Measurements from ENCODE around the gene MIB2. TPM values are rescaled to one million over a fixed set of nuclear protein-coding genes. Genes with fewer than 3 reads are reported as not detected.

MIB2 gene
- total and polyA plus RNA-seq, 2 of the 4 experiments (the other 2 are of a cell fraction): 17.2 to 47.8 TPM

- Histone ChIP-seq H2AK9ac (replicated peaks; ENCODE audit: low read depth, low read length, poor library complexity) (no peak overlapping the region), H4K5ac (ENCODE audit: low read depth, low read length) (no peak overlapping the region), H3K4me2 (ENCODE audit: low read depth, low read length) (no peak overlapping the region), H3K27ac (ENCODE audit: insufficient read depth, low read length) (no peak overlapping the region), H3K9me1 (ENCODE audit: insufficient read depth, low read length) (no peaks in the 10 kb centered on the region), H3K4ac (ENCODE audit: low read depth, low read length) (no peak overlapping the region), H3K4me1 (ENCODE audit: control insufficient read depth, insufficient read depth, low read length) (peaks cover 9% of the 10 kb centered on the region; the same call in 1 of the 2 replicates), H3K56ac (ENCODE audit: extremely low read depth, insufficient read depth, low read length) (no peak overlapping the region), H3K4me3 (ENCODE audit: insufficient read depth, low read depth, low read length) (no peak overlapping the region), H2BK5ac (ENCODE audit: low read depth, low read length, poor library complexity, severe bottlenecking) (no peak overlapping the region), H2AFZ (replicated peaks; ENCODE audit: low read length, poor library complexity) (no peak overlapping the region), H3K79me1 (ENCODE audit: low read depth in 1 of 2, low read length in 2 of 2) (no peaks in the 10 kb centered on the region), H3K27me3 (ENCODE audit: control insufficient read depth, insufficient read depth, low read length) (peaks cover 7% of the 10 kb centered on the region; the same call in 1 of the 2 replicates), H3K23ac (ENCODE audit: low read depth, low read length) (no peak overlapping the region), H3K9ac (ENCODE audit: low read depth, low read length) (no peak overlapping the region), H2AK5ac (ENCODE audit: low read depth, low read length) (no peak overlapping the region), H2BK20ac (ENCODE audit: low read depth, low read length) (no peak overlapping the region), H4K20me1 (ENCODE audit: insufficient read depth, low read length) (no peaks in the 10 kb centered on the region), H3K18ac (ENCODE audit: low read depth, low read length) (no peak overlapping the region), H3K14ac (replicated peaks; ENCODE audit: low read depth, low read length) (no peak overlapping the region), H2BK120ac (ENCODE audit: low read depth, low read length) (no peak overlapping the region), H3K36me3 (ENCODE audit: control insufficient read depth, insufficient read depth, low read length) (no peaks in the 10 kb centered on the region), H4K91ac (ENCODE audit: insufficient read depth, low read depth, low read length) (no peak overlapping the region), H4K8ac (ENCODE audit: low read depth in 2 of 2, low read length in 2 of 2) (no peak overlapping the region), H3K9me3 (ENCODE audit: control insufficient read depth, insufficient read depth, low read length) (no peaks in the 10 kb centered on the region), H2BK15ac (ENCODE audit: low read depth, low read length) (no peak overlapping the region)
- ChIA-PET POLR2A (ENCODE audit: unreplicated experiment) (interaction anchor here (1.1 kb wide), 1 partner anchor 11 kb away, joined by 3 read pairs; no protein-coding TSS in a partner anchor), CTCF (no interaction called here)
- in situ Hi-C loops (cut with MboI; ENCODE audit: low sequenced_read_pairs) (no loop called here), dilution Hi-C loops (cut with HindIII; ENCODE audit: low sequenced_read_pairs, unreplicated experiment) (no loop called here), intact Hi-C loops (cut with micrococcal nuclease) (no loop called here)
- DNase-seq: no peak
- no TSS peak for BruUV-seq (replicated peaks)
- TF ChIP-seq POLR2A (IDR thresholded peaks at IDR 0.05; ENCODE audit: low read depth, low read length) (no peak), CTCF (conservative IDR thresholded peaks at IDR 0.05; ENCODE audit: low read depth, low read length) (no peak), USF2 (IDR thresholded peaks at IDR 0.05; ENCODE audit: low read depth, low read length) (no peak), NFE2L2 (IDR thresholded peaks at IDR 0.05; ENCODE audit: low read depth, low read length) (no peak), SMC3 (IDR thresholded peaks at IDR 0.05; ENCODE audit: low read depth, low read length) (no peak), MAZ (IDR thresholded peaks at IDR 0.05; ENCODE audit: borderline replicate concordance, low read depth, low read length) (no peak), RAD21 (IDR thresholded peaks at IDR 0.05; ENCODE audit: low read length) (no peak)
- no peak for ATAC-seq (ENCODE audit: low read depth)
- 65% methylated on average over 5 of the region's 18 CpGs; no CpG with 5 or more reads in 1 of the 2 experiments for WGBS, 2 experiments (ENCODE audit: extremely low coverage in 2 of 2, insufficient read length in 1 of 2)
Observed at GRCh38 chr1:1602304-1602967, 12.9 kb upstream of the MIB2 start.
